ENCODE data around the gene IFT52. TPM values are rescaled to one million over a fixed set of nuclear protein-coding genes. Genes with fewer than 3 reads are reported as not detected.
A peak's percentile ranks its signal among the peaks of the same experiment; 100 is the strongest.

Gene IFT52
- total RNA-seq, 1 experiment from 2014 or later: 23.0 TPM

- POLR2A ChIA-PET (ENCODE audit: unreplicated experiment): no interaction called here
- Histone ChIP-seq H2AFZ (ENCODE audit: low read length) (no peak overlapping the region), H4K20me1 (ENCODE audit: low read length) (no peaks in the 10 kb centered on the region), H3K4me1 (ENCODE audit: insufficient read depth, low read length) (peaks cover 33% of the 10 kb centered on the region), H3K4me2 (ENCODE audit: low read length) (no peak overlapping the region), H3K79me2 (ENCODE audit: low read length) (peaks cover 9% of the 10 kb centered on the region), H3K9me2 (replicated peaks; ENCODE audit: low read length) (no peaks in the 10 kb centered on the region), H3K36me3 (ENCODE audit: low read depth, low read length) (no peaks in the 10 kb centered on the region), H3K9ac (ENCODE audit: low read length) (no peak overlapping the region), H3K9me3 (ENCODE audit: low read length) (no peaks in the 10 kb centered on the region), H3K4me3 (ENCODE audit: low read length) (no peak overlapping the region), H3K27me3 (ENCODE audit: low read length) (no peaks in the 10 kb centered on the region), H3F3A (ENCODE audit: low read length, unreplicated experiment) (no peaks in the 10 kb centered on the region), H3K27ac (ENCODE audit: low read length) (no peak overlapping the region)
- DNase-seq (peak; percentile 78), ATAC-seq (peak; percentile 14)
- intact Hi-C loops (cut with micrococcal nuclease): no loop called here
- no TSS peak for BruUV-seq (replicated peaks)
- TF ChIP-seq CTCF (conservative IDR thresholded peaks at IDR 0.05; ENCODE audit: low read depth, low read length): no peak
- TF ChIP-seq EZH2phosphoT487 (IDR thresholded peaks at IDR 0.05; ENCODE audit: borderline replicate concordance, low read length): no peak
- CTCF ChIA-PET: no interaction called here
Measured at GRCh38 chr20:43662943-43663655, 72.4 kb downstream of the IFT52 start.

GRCh38 chr20:43665466-43666176, 74.9 kb downstream of the IFT52 start:
- peaks cover 21% of the 10 kb centered on the region; the same call in 1 of the 2 replicates for H4K20me1 ChIP-seq (ENCODE audit: low read length)
- POLR2A ChIA-PET (ENCODE audit: unreplicated experiment): interaction anchor here (0.7 kb wide), 1 partner anchor 199 kb away, joined by 3 read pairs; no protein-coding TSS in a partner anchor
- H2AFZ ChIP-seq (ENCODE audit: low read length): peak overlapping the region; percentile 40; the same call in 1 of the 2 replicates
- BruUV-seq (replicated peaks): no TSS peak
- no peak overlapping the region for H3K4me3 ChIP-seq (ENCODE audit: low read length)
- no peaks in the 10 kb centered on the region for H3K27me3 ChIP-seq (ENCODE audit: low read length)
- no peaks in the 10 kb centered on the region for H3K9me3 ChIP-seq (ENCODE audit: low read length)
- peaks cover 35% of the 10 kb centered on the region for H3K79me2 ChIP-seq (ENCODE audit: low read length)
- no peak overlapping the region for H3K27ac ChIP-seq (ENCODE audit: low read length)
- 0 out of 2 replicates have a peak, but pooled peaks cover 3% of the 10 kb centered on the region for H3K36me3 ChIP-seq (ENCODE audit: low read depth, low read length)
- ATAC-seq (no peak), DNase-seq (peak; percentile 70)
- peak overlapping the region; percentile 20; the same call in 1 of the 2 replicates for H3K4me2 ChIP-seq (ENCODE audit: low read length)
- peaks cover 50% of the 10 kb centered on the region for H3K4me1 ChIP-seq (ENCODE audit: insufficient read depth, low read length)
- H3F3A ChIP-seq (ENCODE audit: low read length, unreplicated experiment): no peaks in the 10 kb centered on the region
- no peak overlapping the region for H3K9ac ChIP-seq (ENCODE audit: low read length)
- CTCF ChIA-PET: no interaction called here
- H3K9me2 ChIP-seq (replicated peaks; ENCODE audit: low read length): no peaks in the 10 kb centered on the region
- no peak for TF ChIP-seq CTCF (conservative IDR thresholded peaks at IDR 0.05; ENCODE audit: low read depth, low read length)
- no peak for TF ChIP-seq EZH2 (IDR thresholded peaks at IDR 0.05; ENCODE audit: low read length, unreplicated experiment)
- TF ChIP-seq EZH2phosphoT487 (IDR thresholded peaks at IDR 0.05; ENCODE audit: borderline replicate concordance, low read length): no peak
- intact Hi-C loops (cut with micrococcal nuclease): no loop called here

Data from PC-3 (cell line).